Skeletal muscle tissue (tissue), 4 donors: ENCODE data around the gene GRWD1. TPM values are rescaled to one million over a fixed set of nuclear protein-coding genes. Genes with fewer than 3 reads are reported as not detected.

Source experiments
- H3K27ac ChIP-seq: one replicate; pipeline ENCODE4 v1.7.0; 2013; ENCODE audit warnings: mild to moderate bottlenecking, low read depth, low read length, inconsistent platforms
- H3K27me3 ChIP-seq, 3 donors: one replicate each; pipeline ENCODE4 v1.7.0; 2013; ENCODE audit warnings: low read length in 3 of 3; ENCODE audit not compliant: control insufficient read depth in 3 of 3, insufficient read depth in 3 of 3
- H3K36me3 ChIP-seq, 3 donors: one replicate each; pipeline ENCODE4 v1.7.0; 2013; ENCODE audit warnings: low read length in 3 of 3; ENCODE audit not compliant: control insufficient read depth in 3 of 3, insufficient read depth in 3 of 3
- H3K4me1 ChIP-seq, 3 donors: one replicate each; pipeline ENCODE4 v1.7.0; 2013; ENCODE audit warnings: low read length in 3 of 3, mild to moderate bottlenecking in 3 of 3; ENCODE audit not compliant: control insufficient read depth in 3 of 3, insufficient read depth in 3 of 3
- H3K4me3 ChIP-seq, 3 donors: one replicate each; pipeline ENCODE4 v1.7.0; 2013; ENCODE audit warnings: low read length in 3 of 3
- H3K9ac ChIP-seq, 3 donors: one replicate each; pipeline ENCODE4 v1.7.0; 2013; ENCODE audit warnings: low read length in 3 of 3, mild to moderate bottlenecking in 3 of 3, moderate library complexity in 2 of 3, low read depth in 1 of 3
- H3K9me3 ChIP-seq, 3 donors: one replicate each; pipeline ENCODE4 v1.7.0; 2013; ENCODE audit warnings: low read length in 3 of 3; ENCODE audit not compliant: control insufficient read depth in 3 of 3
- total RNA-seq: library from RNA; depleted of rRNA; stranded (reverse); fragments of >200 nt; gene quantifications from one replicate; pipeline ENCODE4 v1.2.3, GENCODE V29; 2014
- donor health status: Osteomylitis.

The GRWD1 gene
- total RNA-seq, 1 donor from 2014 or later, result 8.4 TPM

DNA sequence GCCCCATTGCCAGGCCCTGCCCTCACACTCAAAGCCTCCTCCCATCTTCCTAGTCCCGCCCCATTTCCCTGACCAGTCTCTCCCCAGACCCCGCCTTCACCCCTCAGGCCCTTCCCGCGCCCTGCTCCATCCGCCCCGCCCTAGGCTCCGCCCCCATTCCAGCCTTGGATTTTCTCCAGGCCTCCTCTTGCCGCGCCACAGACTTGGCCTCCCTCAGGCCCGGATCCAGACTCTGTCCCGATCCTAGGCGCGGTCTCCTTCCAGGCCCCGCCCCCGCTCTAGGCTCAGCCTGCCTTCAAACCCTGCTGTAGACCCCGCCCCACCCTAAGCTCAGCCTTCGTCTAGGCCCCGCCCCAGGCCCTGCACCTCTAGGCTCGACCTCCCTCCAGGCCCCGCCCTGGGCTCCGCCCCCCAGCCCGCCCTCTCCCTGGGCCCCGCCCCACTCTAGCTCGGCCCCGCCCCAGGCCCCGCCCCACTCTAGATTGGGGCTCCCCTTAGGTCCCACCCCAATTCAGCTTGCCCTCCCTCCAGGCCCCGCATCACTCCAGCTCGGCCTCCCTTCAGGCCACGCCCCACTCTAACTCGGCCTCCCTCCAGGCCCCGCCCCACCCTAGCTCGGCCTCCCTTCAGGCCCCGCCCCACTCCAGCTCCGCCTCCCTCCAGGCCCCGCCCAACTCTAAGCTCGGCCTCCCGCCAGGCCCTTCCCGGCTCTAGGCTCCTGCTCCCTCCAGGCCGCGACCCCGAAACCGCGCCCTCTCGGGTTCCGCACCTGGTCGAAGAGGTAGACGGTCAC, 47.3 kb downstream of the GRWD1 start:
- Histone ChIP-seq H3K9ac (peak overlapping the region in 2 of 3 donors; percentile 61 to 64), H3K27ac (peak overlapping the region; percentile 44), H3K4me3 (peak overlapping the region; percentile 48 to 68 (median 54)), H3K36me3 (no peaks in the 10 kb centered on the region), H3K27me3 (peaks cover 26 to 48% (median 48%) of the 10 kb centered on the region in 3 donors), H3K9me3 (no peaks in the 10 kb centered on the region), H3K4me1 (peaks cover 6 to 11% (median 8%) of the 10 kb centered on the region in 3 donors)

DNA sequence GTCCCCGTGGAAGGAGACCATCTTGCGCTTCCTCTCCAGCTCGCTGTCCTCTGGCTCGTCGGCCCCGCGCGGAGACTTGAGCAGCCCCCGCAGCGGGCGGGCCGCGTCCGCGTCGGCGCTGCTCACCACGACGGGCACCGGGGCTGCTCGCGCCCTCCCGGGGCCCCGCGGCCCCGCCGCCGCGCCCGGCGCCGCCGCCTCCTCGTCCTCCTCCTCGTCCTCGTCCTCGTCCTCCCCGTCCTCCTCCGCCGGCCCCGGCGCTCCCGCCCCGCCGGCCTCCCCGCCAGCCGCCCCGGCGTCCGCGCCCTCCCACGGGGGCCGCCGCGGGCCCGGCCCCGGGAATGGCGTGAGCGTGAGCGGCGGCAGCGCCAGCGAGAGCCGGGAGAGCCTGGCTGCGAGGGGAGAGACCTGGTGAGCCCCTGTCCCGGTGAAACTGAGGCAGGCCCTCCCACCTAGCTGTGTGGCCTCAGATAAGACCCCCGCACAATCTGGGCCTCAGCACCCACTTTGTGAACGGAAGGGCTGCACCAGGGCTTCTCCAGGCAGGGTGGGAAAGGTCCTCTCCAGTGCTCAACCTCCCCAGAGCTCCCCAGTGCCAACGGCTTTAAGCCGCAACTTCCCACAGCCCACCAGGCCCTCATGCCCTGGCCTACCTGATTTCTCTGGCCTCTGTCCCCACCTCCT, 48.1 kb downstream of the GRWD1 start:
- Histone ChIP-seq H3K9me3 (no peaks in the 10 kb centered on the region), H3K4me1 (peaks cover 2 to 8% (median 4%) of the 10 kb centered on the region in 3 donors), H3K4me3 (peak overlapping the region; percentile 49 to 68 (median 54)), H3K27me3 (peaks cover 29 to 52% (median 48%) of the 10 kb centered on the region in 3 donors), H3K9ac (peak overlapping the region in 2 of 3 donors; percentile 61 to 64), H3K36me3 (no peaks in the 10 kb centered on the region), H3K27ac (no peak overlapping the region)

DNA sequence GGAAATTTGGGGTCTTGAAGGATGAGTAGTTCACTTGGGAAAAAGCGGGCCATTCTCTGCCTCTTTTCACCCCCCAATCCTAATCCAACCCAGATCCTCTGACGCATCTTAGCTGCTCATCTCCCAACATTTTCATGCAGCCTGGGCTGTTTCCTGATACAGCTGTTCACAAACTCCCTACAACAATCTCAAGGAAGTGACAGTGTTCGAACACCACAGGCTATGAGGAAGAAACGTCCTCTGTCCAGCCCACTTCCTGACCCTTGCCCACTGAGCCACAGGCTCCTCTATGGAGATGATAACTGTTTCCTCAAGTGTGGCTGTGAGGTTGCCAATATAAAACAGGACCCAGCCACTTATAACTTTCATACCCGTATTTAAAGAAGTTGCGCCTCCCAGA, 49.6 kb downstream of the GRWD1 start:
- Histone ChIP-seq H3K27me3 (peaks cover 40 to 58% (median 41%) of the 10 kb centered on the region in 3 donors), H3K4me1 (peaks cover 2 to 8% (median 2%) of the 10 kb centered on the region in 3 donors), H3K36me3 (no peaks in the 10 kb centered on the region)

DNA sequence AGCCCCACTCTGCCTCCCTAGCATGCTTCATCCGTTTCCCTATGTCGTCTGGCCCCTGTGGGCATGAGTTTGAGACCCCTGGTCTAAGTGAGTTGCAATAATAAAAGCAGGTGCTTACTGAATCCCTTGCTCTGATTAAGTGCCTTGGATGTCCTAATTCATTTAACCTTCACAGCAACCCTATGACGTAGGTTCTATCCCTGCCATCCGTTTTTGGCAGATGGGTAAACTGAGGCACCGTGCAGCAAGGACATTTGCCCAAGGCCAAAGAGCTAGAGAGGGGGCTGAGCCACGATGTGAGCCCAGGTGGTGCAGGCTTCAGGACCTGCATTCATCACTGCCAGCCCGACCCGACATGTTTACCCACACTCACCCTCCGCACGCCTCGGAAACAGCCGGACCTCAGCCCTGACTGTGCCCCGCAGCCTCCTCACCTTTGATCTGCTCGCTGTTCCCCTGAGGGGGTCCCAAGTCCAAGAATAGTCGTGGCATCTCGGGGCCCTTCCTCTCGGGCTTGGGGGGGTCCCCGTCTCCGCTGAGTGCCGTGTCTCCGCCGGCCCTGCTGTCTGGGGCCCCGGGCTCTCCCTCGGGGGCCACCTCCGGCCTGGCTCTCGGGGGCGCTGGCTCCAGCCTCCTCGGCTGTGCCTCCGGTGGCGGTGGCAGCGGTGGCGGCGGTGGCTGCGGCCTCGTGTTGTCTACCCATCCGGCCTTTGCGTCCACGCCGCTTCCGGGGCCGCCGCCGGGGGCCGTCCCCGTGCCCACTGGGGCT, 51.4 kb downstream of the GRWD1 start:
- no peaks in the 10 kb centered on the region for H3K9me3 ChIP-seq
- no peak overlapping the region for H3K9ac ChIP-seq
- H3K36me3 ChIP-seq, result no peaks in the 10 kb centered on the region
- H3K27me3 ChIP-seq, result peaks cover 42 to 58% (median 44%) of the 10 kb centered on the region in 3 donors
- H3K27ac ChIP-seq, result no peak overlapping the region
- no peak overlapping the region for H3K4me3 ChIP-seq
- peaks cover 5 to 8% (median 8%) of the 10 kb centered on the region in 3 donors for H3K4me1 ChIP-seq

More for the DNA sequence above, 49.6 kb downstream of the GRWD1 start:
- Histone ChIP-seq H3K9me3 (no peaks in the 10 kb centered on the region), H3K9ac (no peak overlapping the region), H3K27ac (no peak overlapping the region), H3K4me3 (no peak overlapping the region)

DNA sequence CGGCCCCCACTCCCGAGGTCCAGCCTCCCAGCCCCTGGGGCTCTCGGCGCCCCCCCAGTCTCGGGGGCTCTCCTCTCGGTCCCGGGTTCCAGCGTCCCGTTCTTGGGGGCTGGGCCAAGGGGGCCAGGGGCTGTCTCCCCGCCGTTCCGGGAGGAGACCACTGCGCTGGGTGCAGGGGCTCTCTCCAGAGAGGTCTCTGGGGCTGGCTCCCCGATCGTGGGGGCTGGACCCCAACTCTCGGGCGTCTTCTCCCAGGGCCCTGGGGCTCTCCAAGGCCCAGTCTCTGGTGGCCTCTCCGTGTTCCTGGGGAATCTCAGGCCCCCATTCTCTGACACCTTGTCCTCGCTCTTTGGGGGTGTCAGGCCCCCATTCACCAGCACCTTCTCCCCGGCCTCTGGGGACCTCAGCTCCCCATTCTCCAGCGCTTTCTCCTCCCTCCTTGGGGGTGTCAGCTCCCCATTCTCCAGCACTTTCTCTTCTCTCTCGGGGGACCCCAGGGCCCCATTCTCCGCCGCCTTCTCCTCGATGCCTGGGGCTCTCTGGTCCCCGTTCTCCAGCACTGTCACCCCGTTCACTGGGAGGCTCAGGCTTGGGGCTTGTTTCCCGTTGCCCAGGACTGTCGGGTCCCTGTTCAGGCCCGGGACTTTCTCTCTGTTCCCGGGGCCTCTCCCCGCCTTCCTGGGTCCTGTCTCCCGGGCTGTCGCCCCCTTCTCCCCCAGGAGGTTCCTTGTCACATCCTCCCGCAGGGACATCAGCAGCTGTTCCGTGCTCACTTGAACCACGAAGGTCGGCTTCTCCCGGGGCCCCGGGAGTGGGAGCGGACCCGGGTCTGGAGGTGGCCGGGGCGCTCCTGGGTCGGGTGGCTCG, 52.2 kb downstream of the GRWD1 start:
- no peaks in the 10 kb centered on the region for H3K9me3 ChIP-seq
- no peak overlapping the region for H3K4me3 ChIP-seq
- no peaks in the 10 kb centered on the region for H3K36me3 ChIP-seq
- peaks cover 39 to 50% (median 43%) of the 10 kb centered on the region in 3 donors for H3K27me3 ChIP-seq
- H3K4me1 ChIP-seq, result peaks cover 5 to 8% (median 6%) of the 10 kb centered on the region in 3 donors
- H3K9ac ChIP-seq, result no peak overlapping the region
- no peak overlapping the region for H3K27ac ChIP-seq

DNA sequence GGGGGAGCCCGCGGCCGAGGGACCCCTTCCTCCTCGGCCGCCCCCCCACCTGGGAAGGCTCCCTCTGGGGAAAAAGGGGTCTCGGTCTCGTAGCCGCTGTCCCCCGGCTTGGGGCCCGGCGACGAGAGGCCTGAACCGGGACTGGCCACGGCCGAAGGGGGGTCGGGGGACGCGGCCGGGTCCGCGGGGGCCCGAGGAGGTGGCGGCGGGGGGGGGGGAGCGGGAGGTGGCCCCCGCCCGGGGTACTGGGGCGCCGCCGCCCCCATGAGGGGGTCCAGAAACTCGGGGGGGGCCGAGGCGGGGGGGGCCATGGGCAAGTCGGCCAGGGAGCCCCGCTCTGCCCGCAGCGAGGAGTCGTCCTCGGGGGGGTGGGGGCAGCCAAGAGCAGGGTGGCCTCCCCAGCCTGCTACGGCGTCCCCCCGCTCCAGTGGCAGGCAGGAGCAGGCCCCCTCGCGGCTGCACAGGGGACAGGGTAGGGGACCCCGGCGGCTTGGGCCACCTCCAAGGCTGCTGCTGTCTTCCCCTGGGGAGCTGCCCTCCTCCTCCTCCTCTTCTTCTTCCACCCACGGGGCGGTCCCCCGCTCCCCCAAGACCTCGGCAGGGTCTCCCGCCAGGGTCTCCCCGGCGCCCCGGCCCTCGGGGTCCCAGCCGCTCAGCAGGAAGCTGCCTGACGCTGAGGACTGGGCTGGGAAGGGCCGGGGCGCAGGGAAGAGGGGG, 53.0 kb downstream of the GRWD1 start:
- H3K9me3 ChIP-seq, result no peaks in the 10 kb centered on the region
- no peak overlapping the region for H3K9ac ChIP-seq
- no peaks in the 10 kb centered on the region for H3K36me3 ChIP-seq
- no peak overlapping the region for H3K4me3 ChIP-seq
- peaks cover 5 to 8% (median 6%) of the 10 kb centered on the region in 3 donors for H3K4me1 ChIP-seq
- no peak overlapping the region for H3K27ac ChIP-seq
- H3K27me3 ChIP-seq, result peaks cover 39 to 53% (median 43%) of the 10 kb centered on the region in 3 donors

DNA sequence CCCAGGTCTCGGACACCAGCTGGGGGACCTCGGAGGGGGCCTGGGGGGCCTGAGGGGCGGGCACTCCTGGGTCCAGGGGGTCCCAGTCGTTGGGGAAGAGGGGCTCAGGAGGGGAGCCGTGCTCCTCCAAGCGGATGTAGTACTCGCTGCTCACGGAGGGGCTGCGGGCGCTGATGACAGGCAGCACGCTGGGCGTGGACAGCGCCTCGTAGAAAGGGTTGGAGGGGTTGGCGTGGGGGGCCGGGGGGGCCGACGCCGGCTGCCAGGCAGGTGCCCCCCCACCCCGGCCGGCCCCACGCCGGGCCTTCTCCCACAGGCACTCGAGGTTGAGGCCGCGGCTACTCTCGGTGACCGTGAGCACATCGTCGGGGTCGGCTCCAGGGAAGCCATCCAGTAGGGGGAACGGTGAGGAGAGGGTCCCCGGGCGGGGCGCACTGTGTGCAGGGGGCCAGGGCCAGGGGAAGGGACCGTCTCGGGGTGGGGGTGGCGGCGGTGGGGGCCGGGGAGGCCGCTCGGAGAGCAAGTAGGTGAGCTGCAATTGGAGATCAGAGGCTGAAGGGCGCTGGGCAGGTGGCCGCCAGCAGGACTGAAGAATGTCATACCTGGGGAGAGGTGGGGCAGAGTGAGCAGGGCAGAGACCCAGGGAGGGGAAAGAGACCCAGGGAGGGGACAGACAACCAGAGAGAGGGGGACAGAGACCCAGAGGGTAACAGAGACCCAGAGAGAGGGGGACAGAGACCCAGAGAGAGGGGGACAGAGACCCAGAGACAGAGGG, 53.7 kb downstream of the GRWD1 start:
- Histone ChIP-seq H3K4me3 (no peak overlapping the region), H3K27ac (no peak overlapping the region), H3K4me1 (peaks cover 5 to 6% (median 6%) of the 10 kb centered on the region in 3 donors), H3K9me3 (no peaks in the 10 kb centered on the region), H3K27me3 (peaks cover 33 to 47% (median 43%) of the 10 kb centered on the region in 3 donors), H3K36me3 (no peaks in the 10 kb centered on the region), H3K9ac (no peak overlapping the region)

DNA sequence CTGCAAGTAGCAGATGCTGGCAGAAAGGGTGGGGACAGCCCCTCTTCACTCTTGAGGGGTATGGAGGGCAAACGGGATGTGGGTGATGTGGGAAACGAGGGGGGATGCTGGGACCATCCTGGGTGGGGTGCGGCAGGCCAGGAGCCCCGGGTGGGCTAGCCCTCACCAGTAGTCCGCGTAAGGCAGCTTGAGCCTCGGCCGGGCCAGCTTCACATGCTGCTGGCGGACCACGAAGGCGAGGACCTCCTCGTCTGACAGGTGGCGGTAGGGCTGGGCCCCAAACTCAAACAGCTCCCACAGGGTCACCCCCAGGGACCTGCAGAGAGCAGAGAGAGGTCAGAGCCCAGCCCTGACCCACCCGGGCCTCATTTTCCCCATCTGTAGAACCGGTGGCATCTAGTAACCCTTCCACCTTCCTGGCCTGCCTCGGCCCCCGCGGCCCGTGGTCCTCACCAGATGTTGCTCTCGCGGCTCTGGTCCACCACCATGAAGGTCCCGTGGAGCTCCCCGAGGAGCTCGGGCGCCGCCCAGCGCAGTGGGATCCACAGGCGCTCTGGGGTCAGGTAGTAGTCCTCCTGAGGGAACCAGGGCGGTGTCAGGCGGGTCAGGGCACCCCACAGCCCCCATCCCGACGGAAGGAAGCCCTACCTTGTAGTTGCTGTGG, 55.2 kb downstream of the GRWD1 start:
- H3K4me3 ChIP-seq, result no peak overlapping the region

More for the DNA sequence above, 55.2 kb downstream of the GRWD1 start:
- Histone ChIP-seq H3K9ac (no peak overlapping the region), H3K27ac (no peak overlapping the region), H3K27me3 (peaks cover 26 to 43% (median 41%) of the 10 kb centered on the region in 3 donors), H3K36me3 (no peaks in the 10 kb centered on the region), H3K4me1 (peaks cover 5 to 6% (median 6%) of the 10 kb centered on the region in 3 donors), H3K9me3 (no peaks in the 10 kb centered on the region)
